ENCODE results near the gene NRCAM. TPM values are rescaled to one million over a fixed set of nuclear protein-coding genes. Genes with fewer than 3 reads are reported as not detected.

The NRCAM gene
- total RNA-seq, 1 experiment from 2014 or later = 2.4 TPM

DNA sequence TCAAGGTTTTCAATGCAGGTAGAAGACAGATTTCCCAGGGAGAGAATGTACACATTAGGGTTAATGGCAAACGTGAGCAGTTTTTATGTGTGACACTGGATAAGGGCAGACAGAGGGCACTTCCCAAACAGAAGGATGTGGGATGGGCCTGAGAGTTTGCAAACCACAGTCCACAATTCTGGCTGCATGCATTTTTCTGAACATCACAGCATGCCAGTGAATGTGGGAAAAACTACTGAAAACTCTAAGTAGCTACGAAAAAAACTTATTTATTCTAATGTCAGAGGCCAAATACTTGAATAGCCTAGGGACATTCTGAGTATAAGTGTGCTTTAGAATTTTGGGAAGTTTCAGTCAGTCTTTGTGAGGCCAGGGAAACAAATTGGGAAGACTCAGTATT, 145.9 kb downstream of the NRCAM start:
- no peak for DNase-seq (ENCODE audit: low spot score)

DNA sequence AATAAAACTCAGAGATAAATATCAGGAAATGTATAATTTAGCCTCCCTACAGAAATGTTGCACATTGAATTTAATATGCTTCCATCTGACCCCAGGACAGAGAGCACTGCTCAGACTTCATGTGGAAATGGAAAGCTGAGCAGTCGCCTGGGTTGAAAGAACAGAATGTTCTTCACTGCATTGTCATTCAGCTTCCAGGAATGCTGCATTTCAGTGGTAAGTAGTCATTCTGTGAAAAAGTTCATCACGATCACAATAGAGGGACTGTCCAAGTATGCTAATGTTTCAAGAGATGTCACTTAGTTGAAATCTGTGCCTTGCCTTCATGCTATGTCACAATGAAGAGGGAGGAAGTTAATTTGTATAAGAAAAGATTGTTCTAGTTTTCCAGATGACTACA, 147.3 kb downstream of the NRCAM start:
- no peak for DNase-seq (ENCODE audit: low spot score)

DNA sequence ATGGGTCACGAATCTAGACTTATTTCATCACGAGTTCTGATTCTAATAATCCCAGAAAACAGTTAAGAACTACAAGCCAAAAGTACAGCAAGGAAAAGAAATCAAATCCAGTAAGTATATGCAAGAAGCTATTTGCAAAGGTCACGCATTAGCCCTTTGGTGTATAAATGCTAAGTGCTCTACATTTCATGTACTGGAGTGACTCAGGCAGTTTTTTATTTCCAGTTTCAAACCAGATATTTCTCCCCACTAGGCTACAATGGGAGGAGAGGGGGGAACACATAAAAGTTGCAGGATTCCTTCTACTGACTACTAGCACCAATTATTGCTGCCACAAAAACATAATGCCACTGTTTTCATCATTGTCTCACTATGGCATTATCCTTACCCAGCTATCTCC, 148.0 kb downstream of the NRCAM start:
- DNase-seq (ENCODE audit: low spot score) = no peak

DNA sequence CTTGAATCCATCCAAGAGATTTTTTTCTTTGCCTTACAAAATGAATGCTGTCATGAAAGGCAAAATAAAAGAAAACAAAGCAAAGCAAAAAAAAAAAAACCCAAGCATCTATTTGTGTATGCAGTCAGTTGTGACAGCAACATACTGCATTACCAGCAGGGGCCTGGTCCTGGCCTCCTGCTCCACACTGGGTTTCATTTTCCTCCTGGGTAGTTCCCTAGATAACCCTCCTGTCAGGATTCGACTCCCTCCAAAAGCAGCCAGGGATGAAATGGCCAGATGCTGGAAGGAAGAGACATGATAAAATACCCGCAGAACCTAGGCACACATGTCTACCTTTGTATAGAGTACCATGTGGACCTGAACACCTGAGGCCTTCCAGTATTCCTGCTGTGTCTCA, 148.6 kb downstream of the NRCAM start:
- no peak for DNase-seq (ENCODE audit: low spot score)

DNA sequence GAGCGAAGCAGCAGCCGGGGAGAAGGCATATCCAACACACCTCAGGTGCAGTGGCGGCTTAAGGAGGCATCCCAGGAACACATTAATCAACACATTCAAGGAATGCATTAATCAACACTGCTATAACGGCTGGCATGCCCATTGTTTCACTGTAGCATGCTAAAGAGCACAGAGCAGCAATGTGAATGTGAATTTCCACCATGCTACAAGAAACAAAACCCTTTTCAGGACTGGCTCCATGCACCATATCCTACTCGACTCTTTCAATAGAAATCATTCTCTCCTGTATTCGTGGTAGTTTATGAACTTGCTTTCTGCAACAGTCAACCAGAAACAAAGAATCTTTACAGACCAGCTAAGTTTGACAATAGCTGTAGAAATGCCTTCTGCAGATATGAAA, 149.0 kb downstream of the NRCAM start:
- no peak for DNase-seq (ENCODE audit: low spot score)

DNA sequence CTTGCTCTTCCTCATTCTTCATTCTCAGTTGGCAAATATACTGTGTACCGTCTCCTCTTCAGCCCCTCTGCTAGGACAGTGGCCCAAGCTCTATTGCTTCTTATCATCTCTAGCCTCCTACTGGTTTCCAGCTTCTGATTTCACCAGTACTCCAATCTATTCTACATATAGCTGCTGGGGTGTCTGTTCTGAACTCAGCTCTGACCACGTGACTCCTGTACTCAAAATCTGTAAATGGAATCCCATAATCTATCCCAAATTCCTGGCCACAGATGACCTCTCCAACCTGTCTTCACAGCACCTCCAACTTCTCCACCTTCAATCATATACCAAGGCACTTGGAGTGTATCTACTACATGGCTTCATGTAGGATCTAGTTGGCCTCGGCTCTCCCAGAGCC, 152.9 kb downstream of the NRCAM start:
- no peak for DNase-seq (ENCODE audit: low spot score)

DNA sequence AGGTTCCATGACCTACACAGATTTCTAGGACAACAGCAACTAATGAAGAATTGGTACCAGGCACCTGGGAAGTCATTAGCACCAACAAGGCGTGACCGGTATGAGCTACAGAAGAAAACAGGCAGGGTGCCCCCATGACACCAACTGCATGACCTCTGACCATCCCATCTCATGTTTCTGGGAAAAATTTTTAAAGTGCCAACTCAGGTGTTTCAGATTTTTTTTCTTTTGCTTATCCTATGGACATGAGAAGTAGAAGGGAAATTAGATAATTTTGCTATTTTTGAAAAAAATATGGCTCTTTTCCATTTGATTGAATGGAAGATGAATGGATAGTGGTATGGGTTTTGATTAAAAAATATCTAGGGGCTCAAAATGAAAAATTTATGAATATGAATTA, 154.8 kb downstream of the NRCAM start:
- no peak for DNase-seq (ENCODE audit: low spot score)

DNA sequence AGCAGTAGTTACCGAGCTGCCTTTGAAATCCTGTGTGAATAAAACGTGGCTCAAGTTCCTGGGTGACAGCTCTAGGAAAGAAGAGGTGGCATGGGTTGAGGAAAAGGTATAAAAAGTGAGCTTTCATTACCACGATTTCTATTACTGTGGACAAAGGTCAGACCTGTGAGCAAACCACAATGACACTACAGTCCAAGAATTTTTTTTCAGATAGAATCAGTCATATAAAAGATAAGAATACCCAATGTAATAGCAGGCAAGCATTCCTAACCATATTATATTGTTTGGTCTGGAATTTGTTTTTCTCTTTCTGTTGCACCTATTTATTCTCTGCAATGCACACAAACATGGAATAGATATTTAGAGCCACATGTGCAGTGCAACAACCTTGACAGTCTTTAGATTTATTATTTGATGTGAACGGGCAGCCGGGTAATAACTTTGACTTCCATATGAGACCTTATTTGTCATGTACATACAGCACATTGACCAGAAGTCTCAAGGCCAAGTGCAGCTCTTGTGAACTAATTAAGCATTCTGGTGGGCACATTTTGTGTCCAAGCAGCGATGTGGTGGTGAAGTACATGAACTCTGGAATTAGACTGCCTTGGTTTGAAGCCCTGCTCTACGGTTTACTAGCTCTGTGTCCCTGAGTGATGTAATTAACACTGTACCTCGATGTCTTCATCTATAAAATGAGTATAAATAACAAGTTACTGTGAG, 156.8 kb downstream of the NRCAM start:
- peak; percentile 57 for DNase-seq (ENCODE audit: low spot score)

DNA sequence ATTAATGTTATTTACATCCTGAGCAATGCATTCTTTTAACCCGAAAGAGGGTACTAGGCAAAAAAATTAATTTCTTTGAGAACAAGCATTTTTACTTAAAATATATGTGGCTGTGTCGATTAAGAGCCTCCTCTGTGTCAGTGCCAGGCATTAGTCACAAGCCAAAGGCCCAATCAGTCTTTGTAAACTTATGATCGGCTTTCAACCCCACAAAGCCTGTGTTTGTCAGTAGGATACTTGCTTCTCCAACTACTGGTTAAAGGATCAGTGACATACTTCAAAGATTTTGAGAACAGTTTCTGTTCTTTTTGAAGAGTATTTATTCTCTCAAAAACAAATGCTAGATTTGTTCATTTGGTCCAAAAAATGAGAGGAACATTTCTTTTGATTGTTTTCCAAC, 159.3 kb downstream of the NRCAM start:
- DNase-seq (ENCODE audit: low spot score) = no peak

DNA sequence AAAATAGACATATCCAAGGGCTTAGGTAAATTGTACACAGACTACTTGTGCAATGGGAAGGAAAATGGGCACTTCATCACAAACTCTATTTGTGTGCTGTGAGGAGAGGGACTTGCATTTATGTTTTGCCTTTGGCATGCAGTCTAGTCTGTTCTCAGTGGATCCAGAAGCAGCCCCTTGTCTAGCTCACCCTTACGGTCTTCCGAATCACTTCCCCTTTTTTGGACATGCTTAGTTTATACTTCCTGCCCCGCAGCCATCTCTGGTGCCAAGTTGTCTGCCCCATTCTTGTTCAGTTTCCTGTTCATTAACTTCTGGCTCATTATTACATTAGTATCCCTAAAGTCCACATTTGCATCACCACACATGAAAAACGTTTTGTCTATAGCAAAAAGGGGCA, 161.6 kb downstream of the NRCAM start:
- no peak for DNase-seq (ENCODE audit: low spot score)

DNA sequence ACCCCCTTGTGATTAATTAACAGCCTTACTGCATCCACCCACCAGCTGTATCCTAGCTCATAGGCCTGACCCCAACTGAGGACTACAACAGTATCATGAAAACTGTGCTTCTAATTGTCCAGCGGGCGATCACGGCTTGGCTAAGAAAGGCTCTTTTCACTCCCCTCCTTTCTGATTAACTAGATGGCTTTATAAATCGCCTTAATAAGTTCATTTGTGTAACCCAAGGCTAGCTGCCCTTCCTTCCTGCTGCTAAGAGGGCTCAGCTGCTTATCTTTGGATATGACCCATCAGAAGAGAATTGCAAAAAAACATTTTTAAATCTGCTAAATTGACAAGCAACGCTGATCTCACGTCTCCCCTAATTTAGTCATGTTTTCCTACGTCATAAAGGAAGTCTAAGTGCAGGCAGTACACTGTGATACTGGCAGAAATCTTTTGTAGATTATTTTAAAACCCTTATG, 163.1 kb downstream of the NRCAM start:
- DNase-seq (ENCODE audit: low spot score) = no peak

DNA sequence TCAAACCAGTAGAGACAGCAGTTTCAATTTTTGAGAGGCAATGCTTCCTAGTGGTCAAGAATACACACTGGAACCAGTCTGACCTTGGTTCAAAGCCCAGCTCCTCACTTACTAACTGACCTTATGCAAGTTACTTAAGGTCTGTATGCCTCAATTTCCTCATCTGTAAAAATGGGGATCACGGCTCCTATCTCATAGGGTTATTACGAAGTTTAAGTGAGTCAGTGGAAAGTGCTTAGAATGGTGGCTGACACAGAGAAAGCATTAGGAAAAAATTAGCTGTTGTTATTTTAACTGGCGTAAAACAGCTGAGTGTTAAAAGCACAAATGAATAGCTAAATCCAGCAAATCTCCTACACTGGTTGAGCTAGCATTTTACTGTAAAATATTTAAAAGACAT, 163.7 kb downstream of the NRCAM start:
- no peak for DNase-seq (ENCODE audit: low spot score)

DNA sequence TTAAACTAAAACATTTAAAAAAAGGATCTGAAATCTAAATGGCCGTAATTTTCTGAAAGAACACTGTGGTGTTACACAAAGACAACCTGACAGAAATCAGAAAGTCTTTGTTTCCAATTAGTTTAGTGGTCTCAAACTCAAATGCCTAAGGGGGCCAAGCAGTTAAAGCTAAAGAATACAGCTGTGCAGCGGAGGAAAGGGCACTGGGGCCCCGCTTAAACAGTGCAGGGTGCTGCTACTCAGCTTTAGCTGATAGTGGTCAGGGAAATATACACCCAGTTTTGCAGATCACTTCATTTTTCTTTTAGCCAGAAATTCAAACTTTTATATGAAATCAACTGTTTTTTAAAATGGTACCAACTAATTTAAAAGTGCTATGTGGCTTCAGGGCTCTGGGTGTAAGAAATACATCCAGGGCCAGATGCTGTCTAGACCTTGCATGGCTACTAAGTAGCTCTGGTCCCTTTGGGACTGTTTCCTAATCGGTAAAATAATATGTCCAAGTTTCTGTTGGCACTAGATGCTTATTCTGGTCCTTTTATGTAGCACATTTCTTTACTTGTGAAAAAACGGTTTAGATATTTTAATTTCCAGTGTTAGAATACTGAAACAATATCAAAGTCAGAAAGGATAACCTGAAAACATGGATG, 164.3 kb downstream of the NRCAM start:
- no peak for DNase-seq (ENCODE audit: low spot score)

DNA sequence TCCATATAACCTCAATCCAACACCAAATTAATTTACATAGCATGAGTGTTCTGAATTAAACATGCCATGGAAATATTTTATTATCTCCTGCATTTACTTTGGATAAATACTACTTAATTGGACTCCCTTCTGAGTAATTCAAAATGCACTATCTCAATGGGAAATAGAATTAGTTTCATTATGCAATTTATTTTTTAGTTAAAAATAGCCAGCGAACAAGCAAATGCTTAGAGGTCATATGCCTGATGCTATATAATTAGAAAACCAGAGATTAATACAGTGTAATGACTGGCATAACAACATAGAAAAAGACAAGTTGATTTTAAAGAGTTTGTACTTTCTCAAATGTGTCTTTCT, 165.1 kb downstream of the NRCAM start:
- no peak for DNase-seq (ENCODE audit: low spot score)

DNA sequence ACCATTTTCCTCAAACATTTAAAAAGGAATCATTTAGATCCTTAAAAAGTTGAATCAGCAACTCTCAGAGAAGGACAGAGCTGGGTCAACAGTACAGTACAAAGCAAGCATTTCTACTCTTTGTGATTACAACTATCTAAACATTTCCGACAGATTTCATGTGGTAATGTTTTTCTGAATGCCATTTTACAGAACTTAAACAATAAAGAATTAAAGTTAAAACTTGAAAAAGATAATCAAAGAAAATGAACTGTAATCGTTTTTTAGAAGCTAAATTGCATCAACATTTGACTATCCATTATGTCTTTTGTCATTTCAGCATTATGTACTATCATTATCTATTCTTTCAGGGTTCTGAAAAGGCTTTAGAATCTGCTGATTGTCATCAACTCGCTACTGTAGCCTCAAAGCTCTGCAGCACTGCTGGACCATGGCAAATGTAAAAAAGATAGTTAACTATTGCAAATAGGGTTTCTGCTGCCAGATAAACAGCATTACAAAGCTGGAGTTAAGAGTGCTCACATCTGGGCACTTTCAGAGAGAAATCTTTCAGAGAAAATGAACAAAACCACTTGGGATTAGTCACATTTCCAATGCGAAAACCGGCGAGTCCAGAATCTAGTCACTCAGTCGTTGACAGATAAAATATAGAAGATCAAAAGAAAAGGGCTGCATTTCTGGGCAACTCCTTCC, 165.6 kb downstream of the NRCAM start:
- no peak for DNase-seq (ENCODE audit: low spot score)

DNA sequence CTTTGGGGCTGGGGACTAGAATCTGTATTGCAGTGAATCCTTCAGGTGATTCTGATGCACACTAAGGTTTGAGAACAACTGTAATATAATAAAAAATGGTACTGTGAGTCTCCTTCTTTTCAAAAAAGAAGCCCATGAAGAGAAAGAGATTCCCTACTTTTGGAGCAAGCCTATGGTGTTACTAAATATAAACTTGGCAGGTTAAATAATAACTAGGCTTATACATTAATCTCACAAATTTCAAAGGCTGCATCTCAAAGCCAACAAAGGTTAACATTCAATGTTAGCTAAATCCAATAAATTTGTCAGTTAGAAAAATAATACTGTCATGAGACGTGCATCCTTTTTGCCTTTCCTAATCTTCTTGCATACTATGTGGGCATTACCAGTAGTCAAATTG, 166.4 kb downstream of the NRCAM start:
- DNase-seq (ENCODE audit: low spot score) = no peak

DNA sequence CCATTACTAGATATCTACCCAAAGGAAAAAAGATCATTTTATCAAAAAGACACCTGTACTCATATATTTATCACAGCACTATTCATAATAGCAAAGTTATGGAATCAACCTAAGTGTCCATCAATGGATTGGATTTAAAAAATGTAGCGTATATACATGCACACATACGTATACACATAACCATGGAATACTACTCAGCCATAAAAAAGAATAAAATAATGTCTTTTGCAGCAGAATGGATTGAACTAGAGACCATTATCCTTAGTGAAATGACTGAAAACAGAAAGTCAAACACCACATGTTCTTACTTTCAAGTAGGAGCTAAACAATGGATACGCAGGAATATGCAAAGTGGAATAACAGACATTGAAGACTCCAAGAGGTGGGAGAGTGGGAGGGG, 168.4 kb downstream of the NRCAM start:
- no peak for DNase-seq (ENCODE audit: low spot score)

DNA sequence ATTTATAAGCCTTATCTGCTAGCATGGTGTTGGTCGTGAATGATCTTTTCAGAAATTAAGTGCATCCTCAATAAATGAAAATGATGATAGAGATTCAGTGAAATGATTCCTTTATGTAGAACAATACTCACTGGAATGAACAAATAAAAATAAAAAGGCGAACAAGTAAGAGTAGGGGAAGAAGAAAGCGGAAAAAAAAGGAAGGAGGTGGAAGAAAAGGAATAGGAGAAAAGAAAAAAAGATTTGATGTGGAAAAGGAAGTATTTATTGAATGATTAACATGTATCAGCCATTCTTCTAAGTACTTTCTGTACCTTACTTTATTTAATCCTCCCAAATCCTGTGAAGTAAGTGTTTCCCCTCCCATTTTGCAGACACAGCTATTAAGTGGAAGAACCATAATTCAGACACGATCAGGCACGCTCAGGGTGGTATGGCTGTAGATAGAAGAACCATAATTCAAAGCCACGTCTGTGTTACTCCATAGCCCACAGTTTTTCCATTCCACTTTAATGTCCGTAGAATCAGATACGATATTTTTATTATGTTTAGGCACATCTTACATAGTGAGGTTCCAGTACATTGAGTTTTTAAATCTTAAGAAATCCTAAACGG, 169.8 kb downstream of the NRCAM start:
- DNase-seq (ENCODE audit: low spot score) = no peak

DNA sequence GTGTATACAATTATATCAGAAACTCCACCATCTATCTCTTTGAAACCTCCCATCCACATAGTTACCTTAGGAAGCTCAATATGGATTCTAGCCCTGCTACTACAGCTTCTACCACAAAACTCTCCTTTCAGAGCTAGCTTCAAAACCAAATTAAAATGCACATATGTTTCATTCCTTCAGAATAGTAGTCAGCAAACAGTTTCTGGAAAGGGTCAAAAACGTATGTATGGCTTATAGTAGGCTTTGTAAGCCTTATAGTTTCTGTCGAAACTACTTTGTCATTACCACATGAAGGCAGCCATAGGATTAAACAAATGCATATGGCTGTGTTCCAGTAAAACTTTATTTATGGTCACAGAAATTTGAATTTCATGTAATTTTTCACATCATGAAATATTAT, 170.5 kb downstream of the NRCAM start:
- no peak for DNase-seq (ENCODE audit: low spot score)

DNA sequence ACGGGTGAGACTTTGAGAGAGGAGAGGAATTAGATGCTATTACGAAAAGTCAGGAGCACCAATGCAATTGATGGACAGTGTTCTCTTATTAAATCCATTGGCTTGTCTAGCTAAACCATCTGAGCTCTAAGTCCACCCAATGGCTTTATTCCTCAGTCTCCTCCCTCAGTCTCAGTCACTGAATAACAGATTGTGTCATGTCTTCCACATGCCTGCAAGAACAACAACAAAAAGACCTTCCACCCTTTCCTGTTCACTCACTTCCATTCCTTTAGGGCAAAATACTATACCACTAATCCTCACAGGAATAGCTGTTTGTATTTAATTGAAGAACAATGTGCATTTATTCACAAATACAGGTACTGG, 171.2 kb downstream of the NRCAM start:
- no peak for DNase-seq (ENCODE audit: low spot score)

DNA sequence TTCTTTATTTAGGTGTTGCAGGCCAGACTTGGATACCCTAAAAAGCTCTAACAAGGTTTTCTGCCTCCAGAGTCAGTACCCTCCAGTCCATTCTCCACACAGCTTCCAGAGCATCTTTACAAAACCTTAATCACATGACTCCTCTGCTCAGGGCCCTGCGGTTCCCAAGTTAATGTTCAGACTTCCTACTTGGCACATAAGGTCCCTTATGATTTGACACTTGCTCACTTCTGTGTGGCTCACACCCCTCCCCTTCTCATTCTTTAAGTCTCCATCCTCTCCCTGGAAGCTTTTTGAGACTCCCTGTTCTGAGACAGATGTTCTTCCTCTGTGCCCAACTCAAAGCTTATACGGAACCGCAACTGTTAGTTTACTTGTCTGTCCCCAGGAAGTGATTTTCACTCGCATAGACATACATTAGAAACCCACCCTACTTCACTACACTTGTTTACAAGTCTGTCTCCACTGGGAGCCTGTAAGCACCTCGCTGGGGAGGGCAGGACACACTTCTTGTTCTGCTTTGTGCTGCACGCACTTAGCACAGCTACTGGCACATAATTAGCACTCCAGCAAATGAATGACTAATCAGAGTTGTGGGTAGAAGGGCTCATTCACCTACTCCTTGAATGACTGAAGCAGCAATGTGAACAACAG, 171.8 kb downstream of the NRCAM start:
- DNase-seq (ENCODE audit: low spot score) = no peak

DNA sequence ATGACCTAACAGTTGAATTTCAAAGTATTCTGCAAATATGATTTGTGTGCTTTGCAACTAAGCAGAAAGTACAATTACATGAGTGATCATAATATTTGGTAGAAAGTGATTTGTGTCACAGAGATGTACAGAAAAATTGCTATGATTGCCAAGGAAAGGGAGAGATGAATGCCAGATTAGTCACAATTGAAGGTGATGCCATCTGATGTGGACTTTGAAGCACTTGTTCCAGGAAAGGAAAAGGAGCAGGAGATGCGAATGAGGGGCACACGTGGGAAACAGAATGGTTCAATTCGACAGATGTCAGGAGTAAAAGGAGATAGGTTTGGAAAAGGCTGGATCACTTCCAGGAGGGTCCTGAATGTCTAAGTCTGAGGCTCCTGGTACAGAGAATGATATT, 173.0 kb downstream of the NRCAM start:
- DNase-seq (ENCODE audit: low spot score) = no peak
